Ovary (tissue), 9 donors: ENCODE results near the gene LHX3. TPM values are rescaled to one million over a fixed set of nuclear protein-coding genes. Genes with fewer than 3 reads are reported as not detected.

Source experiments
- DNase-seq, 5 donors: peaks; one replicate each; pipeline ENCODE4 v3.0.0-alpha.2; 2019 to 2020
- H3K27ac ChIP-seq, 2 donors: fragments of 200-600 bp; one replicate each; pipeline versions ENCODE4 v1.5.1 to v1.8.0; 2019 to 2022
- H3K27me3 ChIP-seq: fragments of 200-600 bp; one replicate; pipeline ENCODE4 v1.8.0; 2022
- H3K36me3 ChIP-seq: fragments of 200-600 bp; sonication (generic); one replicate; pipeline ENCODE4 v1.5.1; 2019
- H3K4me1 ChIP-seq: one replicate; pipeline ENCODE4 v1.8.1; 2013; ENCODE audit warnings: mild to moderate bottlenecking, moderate library complexity; ENCODE audit not compliant: insufficient read depth
- H3K4me3 ChIP-seq: fragments of 200-600 bp; sonication (generic); one replicate; pipeline ENCODE4 v1.5.1; 2017
- H3K9me3 ChIP-seq, 2 donors: fragments of 200-600 bp in 1 of 2; sonication (generic) in 1 of 2; one replicate each; pipeline versions ENCODE4 v1.5.1 to v1.8.1; 2013 to 2019; ENCODE audit warnings: mild to moderate bottlenecking in 1 of 2, moderate library complexity in 1 of 2
- EP300 ChIP-seq: sonication (generic); formaldehyde crosslinking; IDR thresholded peaks from one replicate; pipeline ENCODE4 v1.6.1; 2017; ENCODE audit warnings: antibody characterized with exemption
- POLR2A ChIP-seq: fragments of 450-650 bp; IDR thresholded peaks from one replicate; pipeline ENCODE4 v1.6.1; 2017; ENCODE audit warnings: antibody characterized with exemption, mild to moderate bottlenecking, moderate library complexity
- WGBS, 3 donors: extraction: QIAGEN DNeasy Blood & Tissue Kit in 1 of 3; methylation state at CpG; one replicate each; pipeline versions ENCODE4 v1.1.5 to v1.1.7; 2013 to 2017; 5-methylcytosine and 5-hydroxymethylcytosine counted together
- intact Hi-C, 4 donors: fragments of 100-400 bp; cut with DNase I; formaldehyde crosslinking; loops; one replicate each; pipeline versions ENCODE4 v1.11.0 to v1.15.1; 2022 to 2023
- polyA plus RNA-seq, 2 donors: library from polyadenylated mRNA; stranded (reverse); fragments of 200-250 nt in 1 of 2; fragments of 350-450 nt in 1 of 2; fragmentation: Illumina TruSeq in 1 of 2; extraction: RNeasy Lipid Tissue Mini Kit (QIAGEN cat#74804) in 1 of 2; gene quantifications; one replicate each; pipeline ENCODE4 v1.2.3, GENCODE V29; 2013 to 2014
- total RNA-seq, 7 donors: library from RNA; depleted of rRNA in 2 of 7; stranded (reverse); fragments of >200 nt in 2 of 7; fragmentation: NEBNext Ultra II Directional in 3 of 7; extraction: Animal tissue kit (Norgen Biotek cat#: 25700) in 3 of 7; gene quantifications; one replicate each; pipeline versions ENCODE4 v1.1.0 to v1.2.4, GENCODE V29; 2016 to 2023
- TF ChIP-seq, protein P1 (sequence below), 3 donors: fragments of 450-650 bp in 2 of 3; fragments of 200-600 bp in 1 of 3; IDR thresholded peaks; one replicate each; pipeline versions ENCODE4 v1.5.1 to v1.8.0; 2016 to 2022; ENCODE audit warnings: antibody characterized with exemption in 3 of 3, mild to moderate bottlenecking in 1 of 3
- donor health status: DM: no; HTN: no; CAD: no; lungs with moderate emphysema.
- donor health status: DM: no; HTN: no; CAD: no.
- donor health status: Bipolar disorder and iron deficiency.
- donor health status: DM: yes; HTN: yes; CAD: no.
- donor health status: DM: no; HTN: no; CAD: no.
- donor health status: DM: yes; HTN: yes; CAD: no.

Gene LHX3
- total and polyA plus RNA-seq, 9 donors = not detected

DNA sequence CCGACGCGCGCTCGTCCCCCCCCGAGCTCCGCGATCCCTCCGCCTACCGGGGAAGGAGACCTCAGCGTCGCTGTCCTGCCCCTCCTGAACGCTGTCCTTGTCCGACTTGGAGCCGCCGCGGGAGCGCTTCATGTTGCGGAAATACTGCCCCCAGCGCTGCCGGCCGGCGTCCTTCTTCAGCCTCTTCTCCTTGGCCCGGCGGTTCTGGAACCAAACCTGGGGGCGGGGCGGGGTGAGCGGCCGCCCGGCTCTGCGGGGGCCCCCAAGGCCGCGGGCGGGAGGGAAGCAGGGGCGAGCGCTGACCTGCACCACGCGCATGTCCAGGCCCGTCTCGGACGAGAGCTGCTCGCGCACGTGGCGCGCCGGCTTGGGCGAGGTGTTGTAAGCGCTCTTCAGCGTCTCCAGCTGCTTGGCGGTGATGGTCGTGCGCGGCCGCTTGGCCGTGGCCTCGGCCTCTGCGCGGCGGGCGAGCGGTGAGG, 6.3 kb downstream of the LHX3 start:
- intact Hi-C loops = no loop called here
- TF ChIP-seq, protein P1, sequence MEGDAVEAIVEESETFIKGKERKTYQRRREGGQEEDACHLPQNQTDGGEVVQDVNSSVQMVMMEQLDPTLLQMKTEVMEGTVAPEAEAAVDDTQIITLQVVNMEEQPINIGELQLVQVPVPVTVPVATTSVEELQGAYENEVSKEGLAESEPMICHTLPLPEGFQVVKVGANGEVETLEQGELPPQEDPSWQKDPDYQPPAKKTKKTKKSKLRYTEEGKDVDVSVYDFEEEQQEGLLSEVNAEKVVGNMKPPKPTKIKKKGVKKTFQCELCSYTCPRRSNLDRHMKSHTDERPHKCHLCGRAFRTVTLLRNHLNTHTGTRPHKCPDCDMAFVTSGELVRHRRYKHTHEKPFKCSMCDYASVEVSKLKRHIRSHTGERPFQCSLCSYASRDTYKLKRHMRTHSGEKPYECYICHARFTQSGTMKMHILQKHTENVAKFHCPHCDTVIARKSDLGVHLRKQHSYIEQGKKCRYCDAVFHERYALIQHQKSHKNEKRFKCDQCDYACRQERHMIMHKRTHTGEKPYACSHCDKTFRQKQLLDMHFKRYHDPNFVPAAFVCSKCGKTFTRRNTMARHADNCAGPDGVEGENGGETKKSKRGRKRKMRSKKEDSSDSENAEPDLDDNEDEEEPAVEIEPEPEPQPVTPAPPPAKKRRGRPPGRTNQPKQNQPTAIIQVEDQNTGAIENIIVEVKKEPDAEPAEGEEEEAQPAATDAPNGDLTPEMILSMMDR (IDR thresholded peaks at IDR 0.05) = no peak
- no peak for TF ChIP-seq EP300
- no peak for TF ChIP-seq POLR2A
- Histone ChIP-seq H3K4me3 (no peak overlapping the region), H3K4me1 (no peaks in the 10 kb centered on the region), H3K27me3 (peaks cover 6% of the 10 kb centered on the region), H3K27ac (no peak overlapping the region), H3K9me3 (no peaks in the 10 kb centered on the region), H3K36me3 (no peaks in the 10 kb centered on the region)
- no peak for DNase-seq
- WGBS, 3 donors = 0 to 1% (median 1%) methylated on average over 33 to 62 of the region's 62 CpGs

DNA sequence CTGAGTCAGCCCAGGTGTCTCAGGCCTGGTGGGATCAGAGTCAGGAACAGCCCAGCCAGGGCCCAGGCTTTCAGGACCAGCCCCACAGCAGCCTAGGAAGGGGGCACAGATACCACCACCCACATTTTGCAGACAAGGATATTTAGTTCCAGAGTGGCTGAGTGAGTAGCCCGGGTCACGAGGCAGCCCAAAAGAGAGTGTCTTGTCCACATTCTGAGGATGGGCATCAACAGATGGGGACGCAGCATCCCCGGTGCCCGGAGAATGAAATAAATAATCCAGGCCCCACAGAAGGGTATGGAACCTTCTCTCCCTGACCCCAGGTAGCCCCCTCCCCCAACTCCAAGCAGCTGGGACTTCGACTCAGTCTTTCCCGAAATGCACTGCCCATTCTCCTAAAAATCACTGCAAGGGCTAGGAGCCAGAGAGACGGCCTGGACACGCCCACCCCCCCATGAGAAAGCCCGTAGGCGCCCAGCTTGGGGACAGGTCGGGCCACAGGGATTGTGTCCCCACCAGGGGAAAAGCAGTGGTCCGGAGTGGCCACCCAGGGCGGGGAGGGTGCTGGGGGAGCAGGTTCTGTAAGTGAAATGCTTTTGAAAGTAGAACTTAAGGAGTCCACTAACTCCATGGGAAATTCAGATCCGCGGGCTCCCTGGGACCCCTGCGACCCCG, 6.9 kb downstream of the LHX3 start:
- WGBS, 3 donors = 8 to 12% (median 9%) methylated on average over 18 of the region's 18 CpGs
- no peak for DNase-seq
- TF ChIP-seq POLR2A = no peak
- no peak for TF ChIP-seq EP300
- TF ChIP-seq, protein P1 (IDR thresholded peaks at IDR 0.05) = no peak
- intact Hi-C loops = no loop called here
- Histone ChIP-seq H3K27me3 (peaks cover 6% of the 10 kb centered on the region), H3K4me1 (no peaks in the 10 kb centered on the region), H3K27ac (no peak overlapping the region), H3K4me3 (no peak overlapping the region), H3K36me3 (no peaks in the 10 kb centered on the region), H3K9me3 (no peaks in the 10 kb centered on the region)

GRCh38 chr9:136197084-136197875, 7.6 kb downstream of the LHX3 start:
- Histone ChIP-seq H3K27me3 (peaks cover under 1% of the 10 kb centered on the region), H3K36me3 (no peaks in the 10 kb centered on the region), H3K27ac (no peak overlapping the region), H3K4me3 (no peak overlapping the region), H3K9me3 (no peaks in the 10 kb centered on the region), H3K4me1 (no peaks in the 10 kb centered on the region)
- intact Hi-C loops = no loop called here
- TF ChIP-seq, protein P1 (IDR thresholded peaks at IDR 0.05) = no peak
- TF ChIP-seq EP300 = no peak
- TF ChIP-seq POLR2A = no peak
- no peak for DNase-seq
- WGBS, 3 donors = 4 to 8% (median 4%) methylated on average over 31 to 35 of the region's 35 CpGs

DNA sequence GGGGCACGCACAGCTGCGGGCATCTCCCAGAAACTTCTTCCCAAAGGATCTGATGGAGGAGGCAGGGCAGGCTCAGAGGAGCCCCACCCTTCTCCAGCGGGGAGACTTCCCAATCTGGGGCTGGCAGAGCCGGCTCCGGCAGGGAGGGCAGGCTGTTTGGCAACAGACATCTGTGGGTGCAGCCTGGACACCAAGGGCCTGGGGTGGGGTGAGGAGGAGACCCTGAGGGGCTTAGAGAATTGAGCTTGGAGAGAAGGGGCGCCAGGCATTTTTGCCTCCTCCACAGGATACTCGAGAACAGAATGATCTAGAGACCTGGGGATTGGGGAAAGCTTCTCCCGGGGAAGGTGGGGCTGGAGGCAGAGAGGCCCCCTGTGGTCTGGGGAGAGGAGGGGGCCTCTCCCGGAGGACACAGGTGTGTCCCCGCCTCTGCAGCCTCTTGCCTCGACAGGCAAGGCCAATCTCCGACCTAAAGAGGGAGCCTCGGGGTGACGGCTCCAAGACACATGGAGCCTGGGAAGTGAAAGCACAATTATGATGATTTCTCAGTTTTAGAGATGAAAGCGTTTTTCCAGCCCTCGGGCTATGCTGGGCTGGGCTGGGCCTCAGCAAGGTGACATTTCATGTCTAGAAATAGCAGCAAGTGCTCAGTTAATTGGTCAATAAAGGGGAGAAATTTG, 8.4 kb downstream of the LHX3 start:
- Histone ChIP-seq H3K4me3 (no peak overlapping the region), H3K36me3 (no peaks in the 10 kb centered on the region), H3K27me3 (no peaks in the 10 kb centered on the region), H3K4me1 (no peaks in the 10 kb centered on the region), H3K9me3 (no peaks in the 10 kb centered on the region), H3K27ac (no peak overlapping the region)
- no peak for DNase-seq
- TF ChIP-seq POLR2A (no peak), EP300 (no peak)
- TF ChIP-seq, protein P1 (IDR thresholded peaks at IDR 0.05) = no peak
- 1 to 6% (median 3%) methylated on average over 16 of the region's 16 CpGs for WGBS, 3 donors
- intact Hi-C loops = no loop called here
